SIG-M5 treated with dmso at 0.1 percent for 504 hours (cell line): Measurements from ENCODE around the gene PDE11A.
A peak's percentile ranks its signal among the peaks of the same experiment; 100 is the strongest.
"Not testable (repeated sequence)": the region's sequence is repeated elsewhere in the genome, so short reads cannot be mapped to it uniquely, and the experiment has no call there.

Experiments
- DNase-seq: peaks from one replicate; lab custom pipeline; 2025; ENCODE audit not compliant: unreplicated experiment; lab: John Stamatoyannopoulos, UW

The PDE11A gene

DNA sequence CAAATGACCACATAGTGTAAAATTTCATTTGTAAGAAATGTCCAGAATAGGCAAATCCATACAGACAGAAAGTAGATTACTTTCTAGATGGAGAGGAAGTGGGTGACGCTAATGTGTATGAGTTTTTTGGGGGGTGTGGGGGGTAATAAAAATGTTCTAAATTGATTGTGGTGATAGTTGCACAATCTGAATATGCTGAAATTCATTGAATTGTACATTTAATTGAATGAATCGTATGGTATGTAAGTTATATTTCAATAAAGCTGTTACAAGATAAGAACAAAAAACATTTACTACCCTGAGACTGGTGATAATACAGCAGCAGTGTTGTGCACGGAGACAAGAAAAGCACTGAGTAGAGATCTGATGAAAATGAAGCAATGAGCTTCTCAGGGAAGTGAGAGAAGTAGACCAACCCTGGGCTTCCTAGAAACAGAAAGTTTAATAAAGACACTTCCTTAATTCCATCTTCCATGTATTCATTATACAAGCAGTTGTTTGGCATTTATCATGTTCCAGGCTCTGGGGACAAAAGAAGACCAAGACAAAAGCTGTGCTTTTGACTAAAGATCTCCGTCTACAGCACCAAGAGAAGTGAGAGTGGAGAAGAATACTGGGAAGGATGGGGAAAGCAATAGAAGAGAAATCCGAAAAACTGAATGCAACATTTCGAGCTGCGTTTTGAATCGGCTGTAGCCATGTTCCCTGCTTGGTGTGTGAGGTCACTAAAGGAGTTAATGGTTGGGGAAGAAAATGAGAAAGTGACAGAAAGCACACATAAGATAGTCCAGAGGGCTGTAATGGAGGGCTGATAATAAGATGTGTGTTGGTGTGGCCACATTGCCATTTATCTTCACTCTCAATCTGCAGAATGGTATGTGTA, 1.8 kb upstream of the PDE11A start:
- peak; percentile 44 for DNase-seq

DNA sequence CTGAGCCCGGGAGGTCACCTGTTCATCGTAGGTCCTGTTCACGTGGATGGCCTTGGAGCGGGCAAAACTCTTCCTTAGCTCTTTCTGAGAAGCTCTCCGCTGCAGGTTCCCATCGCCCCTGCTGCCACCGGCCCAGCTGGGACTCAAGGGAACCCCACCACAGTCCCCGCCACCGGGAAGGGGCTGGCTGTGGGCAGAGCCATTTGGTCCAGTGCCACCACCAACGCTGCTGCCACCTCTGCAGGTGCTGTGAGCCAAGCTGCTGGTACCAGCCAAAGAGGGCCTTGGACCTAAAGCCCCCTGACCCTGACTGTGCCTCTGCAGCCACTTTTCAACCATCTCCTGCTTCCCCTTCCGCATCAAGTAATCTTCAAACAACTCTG, 586 bp downstream of the PDE11A start:
- no peak for DNase-seq

DNA sequence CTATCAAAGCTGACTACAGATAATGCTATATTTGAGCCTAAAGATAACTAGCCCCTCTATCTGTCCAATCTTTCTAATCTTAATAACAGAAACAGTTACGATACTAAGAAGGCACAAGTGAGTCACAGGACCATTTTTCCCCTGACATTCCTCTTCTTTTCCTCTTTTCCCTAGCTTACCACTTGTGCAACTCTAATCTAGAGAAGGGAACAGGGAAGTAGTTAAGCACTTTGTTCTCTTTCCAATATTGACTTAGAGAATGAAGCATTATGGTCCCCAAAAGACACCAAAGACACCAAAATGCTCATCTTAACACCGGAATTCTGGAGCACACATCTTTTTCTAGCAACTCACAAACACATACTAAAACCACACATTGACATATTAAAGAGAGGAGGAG, 1.8 kb downstream of the PDE11A start:
- no peak for DNase-seq

GRCh38 chr2:178069551-178069950, 3.0 kb downstream of the PDE11A start:
- DNase-seq: no peak

- DNase-seq: no peak
Measured at GRCh38 chr2:178068823-178069454, 3.6 kb downstream of the PDE11A start.

- no peak for DNase-seq
Measured at GRCh38 chr2:178066890-178067669, 5.5 kb downstream of the PDE11A start.

- DNase-seq: no peak
Measured at GRCh38 chr2:178066324-178066723, 6.3 kb downstream of the PDE11A start.

DNA sequence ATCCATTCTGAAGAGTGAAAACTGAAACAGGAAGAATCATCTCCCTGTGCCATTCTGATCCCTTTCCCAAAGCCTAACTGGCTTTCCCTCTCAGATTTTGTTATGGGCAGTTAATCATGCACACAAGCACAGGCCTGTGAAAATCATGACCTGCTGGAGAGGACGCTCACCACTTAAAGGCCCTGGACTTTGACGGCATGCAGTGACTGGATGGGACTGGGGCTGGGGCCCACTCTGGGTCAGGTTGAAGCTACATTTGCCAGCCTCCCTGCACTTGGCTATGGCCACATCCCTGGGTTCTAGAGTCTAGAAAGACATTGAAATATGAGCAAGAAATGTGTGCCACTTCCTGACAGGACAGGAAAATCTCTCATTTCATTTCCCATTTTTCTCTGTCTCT, 12.9 kb downstream of the PDE11A start:
- no peak for DNase-seq

DNA sequence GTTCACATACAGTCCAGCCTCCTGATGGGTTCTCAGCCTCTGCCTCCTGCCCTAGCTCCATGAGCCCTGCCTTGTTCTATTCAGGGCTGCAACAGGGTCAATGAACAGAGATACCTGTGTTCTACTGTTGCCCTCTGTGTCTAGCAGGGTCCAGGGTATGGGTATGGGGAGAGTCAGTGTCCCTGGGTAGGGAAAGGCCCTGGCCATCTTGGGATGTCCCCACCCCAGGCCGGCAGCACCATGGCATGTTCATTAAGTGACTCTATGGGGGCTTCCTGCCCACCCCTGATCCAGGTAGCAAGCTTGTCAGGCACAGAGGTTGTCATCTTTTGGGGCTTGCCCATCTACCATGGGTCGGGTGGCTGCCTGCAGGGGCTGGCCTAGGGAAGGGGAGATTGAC, 13.5 kb downstream of the PDE11A start:
- no peak for DNase-seq

DNA sequence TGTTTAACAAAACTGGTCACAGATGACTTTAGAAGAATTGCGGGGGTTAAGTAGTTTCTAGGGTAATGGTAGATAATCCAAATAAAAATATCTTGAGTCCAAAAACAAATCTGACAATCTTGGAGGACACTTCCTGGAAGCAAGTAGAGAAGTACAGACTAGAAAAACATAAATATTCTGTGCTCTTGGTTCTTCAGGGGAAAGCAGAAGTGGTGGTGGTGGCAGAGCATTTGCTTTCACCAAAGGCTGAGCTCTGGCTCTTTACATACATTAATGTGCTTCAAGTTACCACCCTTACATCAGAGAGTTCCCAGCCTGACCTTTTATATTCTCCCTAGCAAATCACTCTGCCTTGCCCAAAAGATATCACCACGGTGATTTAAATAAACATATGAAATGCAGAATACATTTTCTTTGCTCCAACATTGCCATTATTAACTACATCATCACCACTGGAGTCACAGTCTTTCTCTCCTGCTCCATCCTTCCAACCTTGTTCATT, 15.3 kb downstream of the PDE11A start:
- DNase-seq: no peak

DNA sequence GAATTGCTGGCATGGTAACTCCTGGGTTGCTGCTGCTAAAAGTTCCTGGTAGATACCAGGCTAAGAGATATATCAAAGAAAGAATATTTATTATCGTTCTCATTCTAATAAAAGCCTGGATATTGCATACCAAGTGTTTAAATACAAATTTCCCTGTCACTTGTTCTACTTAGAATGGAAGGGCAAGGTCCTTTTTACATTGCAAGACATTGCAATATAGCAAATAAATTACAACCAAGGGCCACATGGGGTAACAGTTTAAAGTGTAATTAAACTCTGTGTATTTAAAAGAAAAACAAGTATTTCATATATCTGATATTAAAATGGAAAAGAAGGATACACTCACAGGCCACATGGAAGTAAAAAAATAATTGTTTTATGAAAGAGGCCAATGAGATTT, 16.2 kb downstream of the PDE11A start:
- DNase-seq: no peak

DNA sequence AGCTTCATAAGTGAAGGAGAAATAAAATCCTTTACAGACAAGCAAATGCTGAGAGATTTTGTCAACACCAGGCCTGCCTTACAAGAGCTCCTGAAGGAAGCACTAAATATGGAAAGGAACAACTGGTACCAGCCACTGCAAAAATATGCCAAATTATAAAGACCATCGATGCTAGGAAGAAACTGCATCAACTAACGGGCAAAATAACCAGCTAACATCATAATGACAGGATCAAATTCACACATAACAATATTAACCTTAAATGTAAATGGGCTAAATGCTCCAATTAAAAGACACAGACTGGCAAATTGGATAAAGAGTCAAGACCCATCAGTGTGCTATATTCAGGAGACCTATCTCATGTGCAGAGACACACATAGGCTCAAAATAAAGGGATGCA, 21.3 kb downstream of the PDE11A start:
- DNase-seq: not testable (repeated sequence)

GRCh38 chr2:178047391-178047790, 25.2 kb downstream of the PDE11A start:
- DNase-seq: no peak

- DNase-seq: no peak
Measured at GRCh38 chr2:178044836-178045235, 27.7 kb downstream of the PDE11A start.

GRCh38 chr2:178043266-178043665, 29.3 kb downstream of the PDE11A start:
- DNase-seq: no peak

DNA sequence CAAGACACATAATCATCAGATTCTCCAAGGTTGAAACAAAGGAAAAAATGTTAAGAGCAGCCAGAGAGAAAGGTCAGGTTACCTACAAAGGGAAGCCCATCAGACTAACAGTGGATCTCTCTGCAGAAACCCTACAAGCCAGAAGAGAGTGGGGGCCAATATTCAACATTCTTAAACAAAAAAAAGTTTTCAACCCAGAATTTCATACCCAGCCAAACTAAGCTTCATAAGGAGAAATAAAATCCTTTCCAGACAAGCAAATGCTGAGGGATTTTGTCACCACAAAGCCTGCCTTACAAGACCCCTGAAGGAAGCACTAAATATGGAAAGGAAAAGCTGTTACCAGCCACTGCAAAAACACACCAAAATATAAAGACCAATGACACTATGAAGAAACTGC, 39.0 kb downstream of the PDE11A start:
- not testable (repeated sequence) for DNase-seq

DNA sequence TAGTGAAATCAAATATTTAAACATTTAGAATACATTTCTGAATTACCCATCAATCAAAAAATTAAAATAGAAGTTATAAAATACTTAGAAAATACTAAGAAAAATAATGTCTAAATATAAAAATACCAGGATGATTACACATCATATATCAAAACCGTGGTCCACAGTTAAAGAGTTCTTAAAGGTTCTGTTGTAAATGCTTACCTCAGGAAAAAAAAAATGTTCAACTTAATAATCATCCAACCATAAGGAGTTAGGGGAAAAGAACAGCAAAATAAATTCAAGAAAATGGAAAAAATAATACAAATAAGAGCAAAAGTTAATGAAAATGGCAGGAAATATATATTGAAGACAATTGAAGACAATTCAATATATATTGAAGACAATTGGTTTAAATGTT, 43.2 kb downstream of the PDE11A start:
- DNase-seq: no peak

DNA sequence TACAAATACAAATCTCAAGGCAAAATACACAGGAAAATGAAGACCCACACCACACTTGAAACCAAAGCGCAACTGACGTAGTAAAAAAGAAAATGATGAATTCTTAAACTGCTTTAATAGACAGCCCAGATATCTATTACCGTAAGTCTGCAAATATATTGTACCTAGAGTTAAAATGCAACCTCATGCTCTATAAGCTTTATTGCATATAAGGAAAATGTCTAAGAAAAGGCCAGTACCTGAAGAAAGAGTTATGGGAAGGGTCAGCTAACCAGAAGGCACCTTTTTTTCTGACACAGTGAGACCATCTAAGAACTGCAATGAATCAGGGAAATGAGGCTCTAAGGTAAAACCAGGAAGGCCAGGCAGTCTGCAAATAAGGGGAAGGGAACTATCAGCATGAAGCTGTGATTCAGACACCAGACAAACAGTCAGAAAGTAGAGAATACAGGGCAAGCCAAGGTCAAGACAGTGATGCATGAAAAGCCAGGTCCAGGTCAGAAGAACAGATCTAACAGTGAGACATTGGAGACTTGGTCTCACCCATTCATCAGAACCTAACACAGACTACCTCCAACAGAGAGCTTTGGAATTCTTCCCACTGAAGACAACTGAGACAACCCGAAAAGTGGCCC, 46.9 kb downstream of the PDE11A start:
- no peak for DNase-seq

- no peak for DNase-seq
Measured at GRCh38 chr2:178018141-178018540, 54.4 kb downstream of the PDE11A start.

GRCh38 chr2:178016612-178017011, 56.0 kb downstream of the PDE11A start:
- no peak for DNase-seq

DNA sequence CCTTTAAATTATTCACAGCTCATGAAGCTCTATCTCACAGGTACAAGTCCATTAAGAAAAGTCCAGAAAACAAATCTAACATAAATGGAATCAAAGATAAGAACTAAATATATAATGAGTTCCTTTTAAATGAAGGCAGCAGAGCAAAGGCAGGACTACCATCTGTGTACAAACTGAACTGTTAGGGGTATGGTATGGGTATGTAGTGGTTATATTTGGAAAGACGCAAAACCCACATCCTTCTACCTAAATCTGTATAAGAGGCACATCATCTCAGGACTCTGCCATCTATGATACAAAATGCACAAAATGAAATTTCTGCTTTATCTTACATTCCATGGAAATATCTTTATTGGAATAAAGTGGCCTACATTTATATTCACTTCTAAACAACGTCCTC, 59.9 kb downstream of the PDE11A start:
- no peak for DNase-seq
